Kidney tubule cell (primary cell): ENCODE data around the gene WRAP53.
"Not testable (repeated sequence)": the region's sequence is repeated elsewhere in the genome, so short reads cannot be mapped to it uniquely, and the experiment has no call there.

Experiments used
- DNase-seq: peaks from one replicate; pipeline ENCODE4 v3.0.0-alpha.2; 2018; ENCODE audit warnings: low spot score

Gene WRAP53

GRCh38 chr17:7687908-7688807 is at the start of gene WRAP53:
Gene WRAP53, plus strand, starts transcription at chr17:7688477. Its CDS starts 172 bp downstream, at chr17:7688649.
- peak; percentile 99 for DNase-seq

- no peak for DNase-seq
Measured at GRCh38 chr17:7640783-7641182, 47.5 kb upstream of the WRAP53 start.

GRCh38 chr17:7641635-7642034 is 46.6 kb upstream of the WRAP53 start:
- not testable (repeated sequence) for DNase-seq

DNA sequence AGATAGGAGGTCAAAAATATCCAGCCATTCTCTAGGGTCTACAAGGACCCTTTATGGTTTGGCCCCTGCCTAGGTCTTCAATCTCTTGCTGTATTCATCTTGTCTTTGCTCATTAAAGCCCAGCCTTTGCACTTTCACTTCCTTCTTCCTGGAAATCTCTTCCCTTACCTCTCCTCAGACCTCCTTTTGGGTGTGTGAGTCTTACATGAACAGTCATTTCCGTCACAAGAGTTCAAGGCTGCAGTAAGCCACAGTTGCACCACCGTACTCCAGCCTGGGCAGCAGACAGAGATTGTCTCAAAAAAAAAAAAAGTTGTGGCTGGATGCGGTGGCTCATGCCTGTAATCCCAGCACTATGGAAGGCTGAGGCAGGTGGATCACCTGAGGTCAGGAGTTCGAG is 43.5 kb upstream of the WRAP53 start:
- DNase-seq, result no peak

- no peak for DNase-seq
Measured at GRCh38 chr17:7646457-7646856, 41.8 kb upstream of the WRAP53 start.

- no peak for DNase-seq
Measured at GRCh38 chr17:7647018-7647417, 41.3 kb upstream of the WRAP53 start.

DNA sequence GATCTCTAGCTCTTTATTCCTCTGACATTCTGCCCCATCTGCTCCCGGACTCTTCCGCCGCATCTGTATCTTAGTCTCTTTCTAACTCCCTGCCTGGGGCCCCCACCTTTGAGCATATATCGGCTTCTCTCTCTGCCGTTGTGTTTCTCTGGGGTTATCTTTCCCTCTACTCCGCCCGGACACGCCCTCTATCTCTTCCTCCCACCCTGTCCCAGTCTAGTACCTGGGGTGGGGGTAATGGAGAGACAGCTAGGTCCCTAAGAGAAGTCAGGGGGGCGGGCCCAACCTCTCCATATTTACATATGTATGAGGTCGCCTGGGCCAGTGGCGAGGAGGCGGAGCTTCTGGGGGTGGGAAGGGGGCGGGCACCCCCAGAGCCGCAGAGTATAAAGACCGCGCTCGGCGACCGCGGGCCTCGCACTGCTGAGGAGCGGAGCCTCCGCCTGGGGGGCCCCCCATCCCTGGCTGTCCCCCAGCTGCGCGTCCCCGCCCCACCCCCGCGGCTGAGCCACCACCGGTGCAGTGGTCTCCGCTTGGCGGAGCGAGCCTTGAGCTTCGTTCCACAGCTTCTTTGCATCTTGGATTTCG is 37.7 kb upstream of the WRAP53 start, which contains the start of gene ATP1B2:
TSS of gene ATP1B2 (plus strand) at position 418 of the 588 bp plus-strand sequence. CDS start 593 bp downstream, outside the sequence.
- peak; percentile 20 for DNase-seq

GRCh38 chr17:7651097-7651664 is 37.1 kb upstream of the WRAP53 start:
- DNase-seq, result no peak

DNA sequence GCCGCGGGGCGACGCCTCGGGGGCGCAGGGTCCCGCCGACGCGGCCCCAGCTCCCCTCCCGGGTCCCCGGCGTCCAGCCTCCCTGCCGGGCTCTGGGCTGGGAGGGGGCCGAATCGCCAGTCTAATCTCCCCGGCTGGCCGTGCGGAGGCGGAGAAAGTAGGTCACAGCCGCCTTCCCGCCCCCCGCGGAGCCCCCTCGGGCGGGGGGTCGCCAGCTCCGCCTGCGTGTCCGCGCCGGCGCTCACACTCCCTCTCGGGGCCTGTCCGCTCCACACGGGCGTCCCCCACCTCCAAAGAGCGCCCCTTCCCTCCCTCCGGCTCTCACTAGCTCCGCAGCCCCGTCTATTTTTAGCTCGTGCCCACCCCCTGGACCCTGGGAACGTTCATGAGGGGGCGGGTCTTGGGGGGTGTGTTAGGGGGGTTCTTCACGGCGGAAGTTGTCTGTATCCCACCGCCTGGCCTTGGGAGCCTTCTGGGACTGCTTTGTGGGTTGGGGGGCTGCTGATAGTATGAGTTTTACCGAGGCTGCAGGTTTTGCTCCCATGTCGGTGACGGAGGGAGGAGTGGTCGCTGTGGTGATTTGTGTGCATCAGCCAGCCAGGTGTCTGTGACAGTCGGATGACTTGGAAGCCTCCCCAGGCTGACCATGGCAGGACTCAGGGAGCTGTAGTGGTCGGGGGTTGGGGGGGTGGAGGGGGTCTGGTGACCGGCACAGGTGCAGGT is 36.5 kb upstream of the WRAP53 start:
- DNase-seq, result no peak

- DNase-seq, result no peak
Measured at GRCh38 chr17:7652388-7653356, 35.6 kb upstream of the WRAP53 start.

GRCh38 chr17:7654832-7655540 is 33.3 kb upstream of the WRAP53 start:
- no peak for DNase-seq

GRCh38 chr17:7655541-7655840 is 32.8 kb upstream of the WRAP53 start:
- no peak for DNase-seq

DNA sequence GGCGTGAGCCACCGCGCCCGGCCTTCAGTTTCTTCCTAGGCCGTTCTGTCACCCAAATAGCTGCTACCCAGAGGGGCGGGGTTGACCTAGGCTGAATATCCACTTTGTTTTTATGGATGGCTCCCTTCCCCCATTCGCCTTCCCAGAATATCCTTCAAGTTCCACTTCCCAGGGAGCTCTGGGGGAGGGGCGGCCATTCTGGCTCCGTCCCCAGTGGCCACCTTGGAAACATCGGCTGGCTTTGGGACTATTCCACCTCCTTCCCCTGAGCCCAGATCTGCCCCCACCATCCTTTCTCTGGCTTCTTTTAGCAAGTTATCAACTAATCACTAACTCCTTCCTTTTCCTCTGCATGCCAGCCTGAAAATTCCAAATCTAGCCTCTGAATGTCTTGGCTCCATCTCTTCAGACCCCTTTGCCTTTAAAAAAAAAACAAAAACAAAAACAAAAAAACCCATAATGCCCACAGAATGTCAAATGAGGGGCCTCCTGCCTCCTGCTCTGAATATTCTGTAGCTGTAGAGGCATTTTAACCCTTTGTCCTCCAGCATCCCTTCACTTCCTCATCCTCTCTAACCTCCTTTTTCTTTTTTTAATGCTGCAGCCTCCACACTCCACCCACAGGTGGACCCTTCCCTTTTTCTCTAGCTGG is 31.2 kb upstream of the WRAP53 start:
- DNase-seq, result no peak

GRCh38 chr17:7667656-7668406 is 20.4 kb upstream of the WRAP53 start:
- no peak for DNase-seq

DNA sequence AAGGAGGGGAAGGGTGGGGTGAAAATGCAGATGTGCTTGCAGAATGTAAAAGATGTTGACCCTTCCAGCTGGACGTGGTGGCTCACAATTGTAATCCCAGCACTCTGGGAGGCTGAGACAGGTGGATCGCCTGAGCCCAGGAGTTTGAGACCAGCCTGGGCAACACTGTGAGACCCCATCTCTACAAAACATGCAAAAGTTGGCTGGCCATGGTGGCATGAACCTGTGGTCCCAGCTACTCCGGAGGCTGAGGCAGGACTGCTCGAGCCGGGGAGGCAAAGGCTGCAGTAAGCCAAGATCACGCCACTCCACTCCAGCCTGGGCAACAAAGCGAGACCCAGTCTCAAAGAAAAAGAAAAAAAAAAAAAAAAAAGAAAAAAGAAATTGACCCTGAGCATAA is 19.8 kb upstream of the WRAP53 start:
- no peak for DNase-seq

- no peak for DNase-seq
Measured at GRCh38 chr17:7673239-7673638, 15.0 kb upstream of the WRAP53 start.

GRCh38 chr17:7674934-7675333 is 13.3 kb upstream of the WRAP53 start:
- no peak for DNase-seq

DNA sequence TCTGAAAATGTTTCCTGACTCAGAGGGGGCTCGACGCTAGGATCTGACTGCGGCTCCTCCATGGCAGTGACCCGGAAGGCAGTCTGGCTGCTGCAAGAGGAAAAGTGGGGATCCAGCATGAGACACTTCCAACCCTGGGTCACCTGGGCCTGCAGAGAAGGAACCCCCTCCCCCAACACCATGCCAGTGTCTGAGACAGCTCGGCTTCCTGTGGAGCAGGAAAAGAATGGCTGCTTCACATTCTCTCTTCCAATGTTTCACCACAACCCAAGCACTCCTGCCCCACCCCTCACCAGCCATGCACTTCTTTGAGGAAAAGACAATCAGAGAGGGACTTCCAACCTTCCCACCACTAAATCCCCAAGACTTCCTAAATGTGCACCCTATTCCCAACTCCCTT is 11.7 kb upstream of the WRAP53 start:
- no peak for DNase-seq

DNA sequence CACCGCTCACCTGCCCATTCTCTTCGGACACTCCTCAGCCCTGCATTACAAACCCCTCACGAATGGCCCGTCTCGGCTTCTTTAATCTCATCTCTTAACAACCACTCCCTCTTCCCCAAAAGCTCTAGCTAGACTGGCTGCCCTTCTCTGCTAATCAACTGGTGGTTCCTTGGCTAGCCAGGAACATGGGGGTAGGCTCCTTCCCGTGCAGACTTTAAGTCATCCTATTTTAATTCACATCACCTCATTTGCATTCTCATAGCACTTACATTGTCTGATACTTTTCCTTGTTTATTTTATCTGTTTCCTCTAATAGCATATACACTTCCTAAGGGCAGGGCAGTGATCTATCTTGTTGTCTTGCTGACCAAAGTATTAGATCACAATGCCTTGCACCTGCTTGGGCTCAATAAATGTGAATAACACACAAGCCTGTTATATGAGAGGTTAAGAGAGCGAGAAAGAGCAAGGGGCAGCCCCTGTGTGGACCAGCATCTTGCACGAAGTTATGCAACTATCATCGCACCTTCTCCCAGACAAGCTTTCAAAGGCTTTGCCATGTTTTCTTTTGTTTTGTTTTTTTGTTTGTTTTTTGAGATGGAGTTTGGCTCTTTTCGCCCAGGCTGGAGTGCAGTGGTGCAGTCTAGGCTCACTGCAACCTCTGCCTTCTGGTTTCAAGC is 10.7 kb upstream of the WRAP53 start:
- no peak for DNase-seq
